ENCODE results near the gene CTDSPL2.
"Not testable (repeated sequence)": the region's sequence is repeated elsewhere in the genome, so short reads cannot be mapped to it uniquely, and the experiment has no call there.

Gene CTDSPL2

GRCh38 chr15:44489464-44489863 lies 62.0 kb downstream of the CTDSPL2 start:
- no peak for DNase-seq

- no peak for DNase-seq
Observed at GRCh38 chr15:44490622-44491021, 63.2 kb downstream of the CTDSPL2 start.

- DNase-seq = no peak
Observed at GRCh38 chr15:44492040-44492439, 64.6 kb downstream of the CTDSPL2 start.

- no peak for DNase-seq
Observed at GRCh38 chr15:44492672-44493071, 65.2 kb downstream of the CTDSPL2 start.

- DNase-seq = no peak
Observed at GRCh38 chr15:44495562-44495961, 68.1 kb downstream of the CTDSPL2 start.

- DNase-seq = no peak
Observed at GRCh38 chr15:44500555-44500954, 73.1 kb downstream of the CTDSPL2 start.

GRCh38 chr15:44501768-44502366 lies 74.4 kb downstream of the CTDSPL2 start:
- DNase-seq = no peak

- no peak for DNase-seq
Observed at GRCh38 chr15:44516436-44516835, 89.0 kb downstream of the CTDSPL2 start.

GRCh38 chr15:44519537-44519936 lies 92.1 kb downstream of the CTDSPL2 start:
- no peak for DNase-seq

GRCh38 chr15:44525018-44525417 lies 97.6 kb downstream of the CTDSPL2 start:
- DNase-seq = no peak

- no peak for DNase-seq
Observed at GRCh38 chr15:44527241-44527640, 99.8 kb downstream of the CTDSPL2 start.

GRCh38 chr15:44529864-44530604 lies 102.6 kb downstream of the CTDSPL2 start:
- DNase-seq = no peak

GRCh38 chr15:44530653-44531052 lies 103.2 kb downstream of the CTDSPL2 start:
- DNase-seq = no peak

- DNase-seq = not testable (repeated sequence)
Observed at GRCh38 chr15:44532275-44532674, 104.8 kb downstream of the CTDSPL2 start.

GRCh38 chr15:44532689-44533088 lies 105.3 kb downstream of the CTDSPL2 start:
- DNase-seq = no peak

- DNase-seq = no peak
Observed at GRCh38 chr15:44535092-44535491, 107.7 kb downstream of the CTDSPL2 start.

- no peak for DNase-seq
Observed at GRCh38 chr15:44535523-44536301, 108.3 kb downstream of the CTDSPL2 start.

- no peak for DNase-seq
Observed at GRCh38 chr15:44536302-44536961, 109.0 kb downstream of the CTDSPL2 start.

GRCh38 chr15:44536962-44537734 lies 109.7 kb downstream of the CTDSPL2 start, which contains the start of gene EIF3J:
TSS of gene EIF3J (plus strand) at chr15:44537147. CDS start at chr15:44537195, 48 bp downstream.
- peak; percentile 98 for DNase-seq

- DNase-seq = no peak
Observed at GRCh38 chr15:44537735-44538240, 110.4 kb downstream of the CTDSPL2 start.

GRCh38 chr15:44541282-44541958 lies 114.0 kb downstream of the CTDSPL2 start:
- DNase-seq = no peak

GRCh38 chr15:44542596-44542995 lies 115.2 kb downstream of the CTDSPL2 start:
- DNase-seq = no peak
